Gastroesophageal sphincter (tissue), 3 donors: ENCODE results near the gene SYNGAP1.

Source experiments
- EP300 ChIP-seq: sonication (generic); formaldehyde crosslinking; IDR thresholded peaks from one replicate; pipeline ENCODE4 v1.6.1; 2017; ENCODE audit warnings: antibody characterized with exemption, mild to moderate bottlenecking
- POLR2A ChIP-seq, 2 donors: fragments of 450-650 bp; IDR thresholded peaks; one replicate each; pipeline ENCODE4 v1.6.1; 2017; ENCODE audit warnings: antibody characterized with exemption in 2 of 2, mild to moderate bottlenecking in 2 of 2, moderate library complexity in 1 of 2
- TF ChIP-seq, protein P1 (sequence below), 4 experiments: fragments of 200-600 bp in 2 of 4; fragments of 450-650 bp in 2 of 4; sonication (generic) in 1 of 4; IDR thresholded peaks; one replicate each; pipeline ENCODE4 v1.5.1; 2017 to 2019; ENCODE audit warnings: antibody characterized with exemption in 4 of 4, mild to moderate bottlenecking in 2 of 4, moderate library complexity in 2 of 4

DNA sequence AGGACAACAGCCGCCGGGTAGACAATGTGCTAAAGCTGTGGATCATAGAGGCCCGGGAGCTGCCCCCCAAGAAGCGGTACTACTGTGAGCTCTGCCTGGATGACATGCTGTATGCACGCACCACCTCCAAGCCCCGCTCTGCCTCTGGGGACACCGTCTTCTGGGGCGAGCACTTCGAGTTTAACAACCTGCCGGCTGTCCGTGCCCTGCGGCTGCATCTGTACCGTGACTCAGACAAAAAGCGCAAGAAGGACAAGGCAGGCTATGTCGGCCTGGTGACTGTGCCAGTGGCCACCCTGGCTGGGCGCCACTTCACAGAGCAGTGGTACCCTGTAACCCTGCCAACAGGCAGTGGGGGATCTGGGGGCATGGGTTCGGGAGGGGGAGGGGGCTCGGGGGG lies 17.8 kb downstream of the SYNGAP1 start:
- TF ChIP-seq, protein P1, sequence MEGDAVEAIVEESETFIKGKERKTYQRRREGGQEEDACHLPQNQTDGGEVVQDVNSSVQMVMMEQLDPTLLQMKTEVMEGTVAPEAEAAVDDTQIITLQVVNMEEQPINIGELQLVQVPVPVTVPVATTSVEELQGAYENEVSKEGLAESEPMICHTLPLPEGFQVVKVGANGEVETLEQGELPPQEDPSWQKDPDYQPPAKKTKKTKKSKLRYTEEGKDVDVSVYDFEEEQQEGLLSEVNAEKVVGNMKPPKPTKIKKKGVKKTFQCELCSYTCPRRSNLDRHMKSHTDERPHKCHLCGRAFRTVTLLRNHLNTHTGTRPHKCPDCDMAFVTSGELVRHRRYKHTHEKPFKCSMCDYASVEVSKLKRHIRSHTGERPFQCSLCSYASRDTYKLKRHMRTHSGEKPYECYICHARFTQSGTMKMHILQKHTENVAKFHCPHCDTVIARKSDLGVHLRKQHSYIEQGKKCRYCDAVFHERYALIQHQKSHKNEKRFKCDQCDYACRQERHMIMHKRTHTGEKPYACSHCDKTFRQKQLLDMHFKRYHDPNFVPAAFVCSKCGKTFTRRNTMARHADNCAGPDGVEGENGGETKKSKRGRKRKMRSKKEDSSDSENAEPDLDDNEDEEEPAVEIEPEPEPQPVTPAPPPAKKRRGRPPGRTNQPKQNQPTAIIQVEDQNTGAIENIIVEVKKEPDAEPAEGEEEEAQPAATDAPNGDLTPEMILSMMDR (IDR thresholded peaks at IDR 0.05) = no peak
- TF ChIP-seq POLR2A (IDR thresholded peaks at IDR 0.05) = no peak
- no peak for TF ChIP-seq EP300
